PC-9 (cell line): Measurements from ENCODE around the gene SEC24B. TPM values are rescaled to one million over a fixed set of nuclear protein-coding genes. Genes with fewer than 3 reads are reported as not detected.

Experiments used
- BruUV-seq: library from RNA; stranded (reverse); fragments of 400-500 nt; replicated peaks from 2 replicates; lab custom pipeline; 2021; lab: Mats Ljungman, UMichigan
- CTCF ChIA-PET: fragments of 300-600 bp; sonication (Branson Sonifier 250); formaldehyde crosslinking; loops from one replicate; lab custom pipeline; 2022; ENCODE audit warnings: antibody characterized with exemption; lab: Charles Lee
- POLR2A ChIA-PET: fragments of 300-600 bp; sonication (Branson Sonifier 250); formaldehyde crosslinking; loops from one replicate; lab custom pipeline; 2022; ENCODE audit warnings: antibody characterized with exemption; ENCODE audit not compliant: unreplicated experiment; lab: Charles Lee
- DNase-seq, 2 experiments: peaks; one replicate each; pipeline versions ENCODE4 v3.0.0 to v3.0.0-alpha.2; 2015 to 2022; ENCODE audit warnings: mixed read lengths in 1 of 2
- H2AFZ ChIP-seq: fragments of 200-600 bp; sonication (generic); 2 replicates; pipeline ENCODE4 v1.8.1; 2017; ENCODE audit warnings: antibody characterized with exemption
- H3F3A ChIP-seq: fragments of 200-600 bp; sonication (generic); 2 replicates; pipeline ENCODE4 v1.8.1; 2017; ENCODE audit warnings: antibody characterized with exemption, mild to moderate bottlenecking, low read depth; ENCODE audit not compliant: insufficient read depth
- H3K27ac ChIP-seq: fragments of 200-600 bp; sonication (generic); 2 replicates; pipeline ENCODE4 v1.6.1; 2016; ENCODE audit warnings: mixed run types
- H3K27me3 ChIP-seq: fragments of 200-600 bp; sonication (generic); 2 replicates; pipeline ENCODE4 v1.6.1; 2016; ENCODE audit warnings: low read depth, mixed run types; ENCODE audit not compliant: insufficient read depth
- H3K36me3 ChIP-seq: fragments of 200-600 bp; sonication (generic); 2 replicates; pipeline ENCODE4 v1.6.1; 2016; ENCODE audit warnings: low read depth, mixed run types
- H3K4me1 ChIP-seq: fragments of 200-600 bp; sonication (generic); replicated peaks from 2 replicates; pipeline ENCODE4 v1.6.1; 2016; ENCODE audit warnings: mixed run types; ENCODE audit not compliant: insufficient read depth
- H3K4me2 ChIP-seq: fragments of 200-600 bp; sonication (generic); 2 replicates; pipeline ENCODE4 v1.6.1; 2017; ENCODE audit warnings: mixed run types
- H3K4me3 ChIP-seq: fragments of 200-600 bp; sonication (generic); 2 replicates; pipeline ENCODE4 v1.6.1; 2016; ENCODE audit warnings: mixed run types
- H3K79me2 ChIP-seq: fragments of 200-600 bp; sonication (generic); 2 replicates; pipeline ENCODE4 v1.6.1; 2017; ENCODE audit warnings: low read depth, mixed run types
- H3K9me2 ChIP-seq: fragments of 200-600 bp; sonication (generic); 2 replicates; pipeline ENCODE4 v1.8.1; 2017; ENCODE audit warnings: mild to moderate bottlenecking; ENCODE audit not compliant: insufficient read depth
- H3K9me3 ChIP-seq: fragments of 200-600 bp; sonication (generic); 2 replicates; pipeline ENCODE4 v1.8.1; 2016; ENCODE audit warnings: low read depth; ENCODE audit not compliant: insufficient read depth
- H4K20me1 ChIP-seq: fragments of 200-600 bp; sonication (generic); 2 replicates; pipeline ENCODE4 v1.8.1; 2017; ENCODE audit not compliant: insufficient read depth
- EZH2 ChIP-seq: fragments of 200-600 bp; sonication (generic); IDR thresholded peaks from 2 replicates; pipeline ENCODE4 v1.8.0; 2017; ENCODE audit warnings: antibody characterized with exemption, low read depth
- intact Hi-C: fragments of 100-400 bp; cut with micrococcal nuclease; formaldehyde crosslinking; loops from one replicate; pipeline ENCODE4 v1.10.0; 2022; ENCODE audit not compliant: unreplicated experiment
- total RNA-seq: library from RNA; stranded (reverse); gene quantifications from 2 replicates; pipeline ENCODE4 v1.2.3, GENCODE V29; 2021
- TF ChIP-seq, protein P1 (sequence below): fragments of 200-600 bp; sonication (generic); conservative IDR thresholded peaks from 2 replicates; pipeline ENCODE4 v1.6.1; 2017; ENCODE audit warnings: mixed run types, antibody characterized with exemption, mild to moderate bottlenecking, moderate library complexity

SEC24B gene
- total RNA-seq, 1 experiment from 2014 or later: 21.7 TPM

DNA sequence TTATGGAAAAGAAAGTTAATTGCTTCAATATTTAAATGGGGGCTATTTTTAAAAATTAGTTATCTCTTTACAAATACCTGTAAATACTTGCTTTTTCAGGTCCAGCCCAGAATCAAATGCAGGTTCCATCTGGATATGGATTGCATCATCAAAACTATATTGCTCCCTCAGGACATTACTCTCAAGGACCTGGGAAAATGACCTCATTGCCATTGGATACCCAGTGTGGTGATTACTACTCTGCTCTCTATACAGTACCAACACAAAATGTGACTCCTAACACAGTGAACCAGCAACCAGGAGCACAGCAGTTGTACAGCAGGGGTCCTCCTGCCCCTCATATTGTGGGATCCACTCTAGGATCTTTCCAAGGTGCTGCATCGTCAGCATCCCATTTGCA lies 29.2 kb downstream of the SEC24B start:
- no TSS peak for BruUV-seq
- ChIA-PET CTCF (no interaction called here), POLR2A (no interaction called here)
- TF ChIP-seq, protein P1, sequence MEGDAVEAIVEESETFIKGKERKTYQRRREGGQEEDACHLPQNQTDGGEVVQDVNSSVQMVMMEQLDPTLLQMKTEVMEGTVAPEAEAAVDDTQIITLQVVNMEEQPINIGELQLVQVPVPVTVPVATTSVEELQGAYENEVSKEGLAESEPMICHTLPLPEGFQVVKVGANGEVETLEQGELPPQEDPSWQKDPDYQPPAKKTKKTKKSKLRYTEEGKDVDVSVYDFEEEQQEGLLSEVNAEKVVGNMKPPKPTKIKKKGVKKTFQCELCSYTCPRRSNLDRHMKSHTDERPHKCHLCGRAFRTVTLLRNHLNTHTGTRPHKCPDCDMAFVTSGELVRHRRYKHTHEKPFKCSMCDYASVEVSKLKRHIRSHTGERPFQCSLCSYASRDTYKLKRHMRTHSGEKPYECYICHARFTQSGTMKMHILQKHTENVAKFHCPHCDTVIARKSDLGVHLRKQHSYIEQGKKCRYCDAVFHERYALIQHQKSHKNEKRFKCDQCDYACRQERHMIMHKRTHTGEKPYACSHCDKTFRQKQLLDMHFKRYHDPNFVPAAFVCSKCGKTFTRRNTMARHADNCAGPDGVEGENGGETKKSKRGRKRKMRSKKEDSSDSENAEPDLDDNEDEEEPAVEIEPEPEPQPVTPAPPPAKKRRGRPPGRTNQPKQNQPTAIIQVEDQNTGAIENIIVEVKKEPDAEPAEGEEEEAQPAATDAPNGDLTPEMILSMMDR: no peak
- no peak for TF ChIP-seq EZH2
- no peak overlapping the region for H3K27ac ChIP-seq
- H3K9me2 ChIP-seq: no peaks in the 10 kb centered on the region
- H3K4me1 ChIP-seq: no peaks in the 10 kb centered on the region
- no peak overlapping the region for H3K4me3 ChIP-seq
- H3F3A ChIP-seq: no peaks in the 10 kb centered on the region
- no peak overlapping the region for H2AFZ ChIP-seq
- no peaks in the 10 kb centered on the region; the same call in 1 of the 2 replicates for H4K20me1 ChIP-seq
- intact Hi-C loops: no loop called here
- no peaks in the 10 kb centered on the region for H3K9me3 ChIP-seq
- no peak overlapping the region for H3K4me2 ChIP-seq
- H3K79me2 ChIP-seq: peaks cover 34% of the 10 kb centered on the region
- no peak for DNase-seq
- H3K36me3 ChIP-seq: no peaks in the 10 kb centered on the region
- H3K27me3 ChIP-seq: no peaks in the 10 kb centered on the region

DNA sequence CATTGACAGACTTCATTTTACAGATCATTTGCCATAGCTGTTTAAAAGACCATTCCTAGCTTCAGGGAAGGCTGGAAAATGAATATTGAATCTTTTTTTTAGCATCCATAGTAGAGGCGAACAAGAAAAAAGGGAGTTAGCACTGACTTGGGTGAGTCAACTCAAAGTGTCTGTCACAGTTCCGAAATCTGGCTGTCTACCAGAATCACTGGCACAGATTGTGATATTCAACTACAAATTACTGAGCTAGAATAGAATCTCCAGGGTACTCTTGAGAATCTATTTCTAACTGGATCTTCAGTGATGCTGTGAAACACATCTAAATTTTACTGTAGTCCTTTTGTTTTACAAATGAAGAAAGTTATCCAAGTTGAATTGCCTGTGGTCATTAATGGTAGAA lies 31.5 kb downstream of the SEC24B start:
- Histone ChIP-seq H4K20me1 (no peaks in the 10 kb centered on the region), H3K4me3 (no peak overlapping the region), H3K4me1 (no peaks in the 10 kb centered on the region), H3K36me3 (no peaks in the 10 kb centered on the region), H3K27me3 (no peaks in the 10 kb centered on the region), H3K9me2 (no peaks in the 10 kb centered on the region), H3K27ac (no peak overlapping the region), H2AFZ (no peak overlapping the region), H3K4me2 (no peak overlapping the region), H3F3A (no peaks in the 10 kb centered on the region), H3K9me3 (no peaks in the 10 kb centered on the region), H3K79me2 (peaks cover 25% of the 10 kb centered on the region)
- ChIA-PET CTCF (no interaction called here), POLR2A (no interaction called here)
- intact Hi-C loops: no loop called here
- no TSS peak for BruUV-seq
- TF ChIP-seq EZH2: no peak
- TF ChIP-seq, protein P1: no peak
- DNase-seq: no peak

DNA sequence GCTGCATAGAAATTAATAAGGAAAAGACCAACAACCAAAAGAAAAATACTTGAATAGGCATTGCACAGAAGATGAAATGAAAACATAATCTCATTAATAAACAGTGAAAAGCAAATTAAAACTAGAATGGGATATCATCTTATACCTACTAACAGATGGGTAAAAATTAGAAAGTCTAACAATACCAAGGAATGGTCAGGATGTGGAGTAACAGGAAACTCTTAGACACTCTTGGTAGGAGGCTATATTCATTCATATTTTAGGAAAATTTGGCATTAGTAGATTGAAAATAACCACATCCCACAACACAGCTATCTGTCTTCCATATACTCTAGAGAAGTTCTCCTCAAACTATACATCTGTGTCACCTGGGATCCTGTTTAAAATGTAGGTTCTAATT lies 36.3 kb downstream of the SEC24B start:
- Histone ChIP-seq H3K79me2 (peaks cover 62% of the 10 kb centered on the region), H3K27me3 (no peaks in the 10 kb centered on the region), H3F3A (0 out of 2 replicates have a peak, but pooled peaks cover 9% of the 10 kb centered on the region), H3K4me3 (no peak overlapping the region), H3K27ac (no peak overlapping the region), H2AFZ (no peak overlapping the region), H3K36me3 (peaks cover 11% of the 10 kb centered on the region; the same call in 1 of the 2 replicates), H3K4me1 (peaks cover 13% of the 10 kb centered on the region), H3K4me2 (no peak overlapping the region), H3K9me3 (no peaks in the 10 kb centered on the region), H3K9me2 (no peaks in the 10 kb centered on the region), H4K20me1 (no peaks in the 10 kb centered on the region)
- no TSS peak for BruUV-seq
- ChIA-PET POLR2A (no interaction called here), CTCF (no interaction called here)
- TF ChIP-seq, protein P1: no peak
- no peak for TF ChIP-seq EZH2
- no peak for DNase-seq
- intact Hi-C loops: no loop called here
